MCF 10A (cell line): ENCODE results near the gene HSPE1. TPM values are rescaled to one million over a fixed set of nuclear protein-coding genes. Genes with fewer than 3 reads are reported as not detected.
"Not testable (repeated sequence)": the region's sequence is repeated elsewhere in the genome, so short reads cannot be mapped to it uniquely, and the experiment has no call there.

Source experiments
- BruUV-seq: library from RNA; stranded (reverse); fragments of 400-500 nt; replicated peaks from 2 replicates; lab custom pipeline; 2021; lab: Mats Ljungman, UMichigan
- CTCF ChIA-PET: fragments of 300-600 bp; sonication (Branson Sonifier 250); formaldehyde crosslinking; extraction: SDS; loops from one replicate; lab custom pipeline; 2021; ENCODE audit warnings: antibody characterized with exemption, inconsistent platforms; lab: Yijun Ruan, JAX
- POLR2A ChIA-PET: fragments of 300-600, 350-650 bp; sonication (Branson Sonifier 250); formaldehyde crosslinking; extraction: SDS; loops from one replicate; lab custom pipeline; 2020; ENCODE audit warnings: antibody characterized with exemption, inconsistent platforms; lab: Yijun Ruan, JAX
- DNase-seq: peaks from one replicate; pipeline ENCODE4 v3.0.0-alpha.2; 2018; ENCODE audit not compliant: unreplicated experiment
- H3K27ac Mint-ChIP-seq: one replicate; pipeline ENCODE4 v1.8.0; 2022; ENCODE audit warnings: mild to moderate bottlenecking, low read depth, mixed read lengths; ENCODE audit not compliant: unreplicated experiment
- H3K27me3 Mint-ChIP-seq: one replicate; pipeline ENCODE4 v1.8.0; 2022; ENCODE audit warnings: mixed read lengths; ENCODE audit not compliant: insufficient read depth, unreplicated experiment
- H3K36me3 Mint-ChIP-seq: one replicate; pipeline ENCODE4 v1.8.0; 2022; ENCODE audit warnings: mild to moderate bottlenecking, moderate library complexity, mixed read lengths; ENCODE audit not compliant: insufficient read depth, unreplicated experiment
- H3K4me1 Mint-ChIP-seq: one replicate; pipeline ENCODE4 v1.8.0; 2022; ENCODE audit warnings: mixed read lengths; ENCODE audit not compliant: insufficient read depth, unreplicated experiment
- H3K4me3 Mint-ChIP-seq: one replicate; pipeline ENCODE4 v1.8.0; 2022; ENCODE audit warnings: mild to moderate bottlenecking, moderate library complexity, mixed read lengths; ENCODE audit not compliant: unreplicated experiment
- H3K9me3 Mint-ChIP-seq: one replicate; pipeline ENCODE4 v1.8.0; 2022; ENCODE audit warnings: mixed read lengths; ENCODE audit not compliant: unreplicated experiment
- CTCF ChIP-seq: fragments of 200-600 bp; IDR thresholded peaks from one replicate; pipeline ENCODE4 v1.8.0; 2022; ENCODE audit warnings: antibody characterized with exemption, mild to moderate bottlenecking; ENCODE audit not compliant: unreplicated experiment
- intact Hi-C: fragments of 100-400 bp; cut with micrococcal nuclease; formaldehyde crosslinking; loops from 2 replicates; pipeline ENCODE4 v1.14.1; 2022
- total RNA-seq: library from RNA; stranded (reverse); gene quantifications from 2 replicates; pipeline ENCODE4 v1.2.3, GENCODE V29; 2022

Gene HSPE1
- total RNA-seq, 1 experiment from 2014 or later = 95.2 TPM

GRCh38 chr2:197472166-197472565 lies 28.0 kb upstream of the HSPE1 start:
- no peak overlapping the region for H3K4me3 Mint-ChIP-seq
- no TSS peak for BruUV-seq
- DNase-seq = no peak
- POLR2A ChIA-PET = no interaction called here
- no peaks in the 10 kb centered on the region for H3K4me1 Mint-ChIP-seq
- no peak for TF ChIP-seq CTCF
- H3K36me3 Mint-ChIP-seq = peaks cover 94% of the 10 kb centered on the region
- H3K27me3 Mint-ChIP-seq = no peaks in the 10 kb centered on the region
- no peaks in the 10 kb centered on the region for H3K9me3 Mint-ChIP-seq
- no peak overlapping the region for H3K27ac Mint-ChIP-seq
- intact Hi-C loops = no loop called here
- CTCF ChIA-PET = interaction anchor here (0.8 kb wide), 1 partner anchor 10 kb away, joined by 3 read pairs; no protein-coding TSS in a partner anchor

GRCh38 chr2:197477797-197478196 lies 22.4 kb upstream of the HSPE1 start:
- CTCF ChIA-PET = interaction anchor here (0.6 to 1.0 kb wide), 2 partner anchors 19 to 409 kb away, joined by 3 to 4 read pairs; no protein-coding TSS in a partner anchor
- intact Hi-C loops = no loop called here
- H3K36me3 Mint-ChIP-seq = peaks cover 64% of the 10 kb centered on the region
- H3K9me3 Mint-ChIP-seq = no peaks in the 10 kb centered on the region
- no peak overlapping the region for H3K4me3 Mint-ChIP-seq
- H3K4me1 Mint-ChIP-seq = no peaks in the 10 kb centered on the region
- POLR2A ChIA-PET = interaction anchor here (1.2 to 1.3 kb wide), 2 partner anchors 18 to 21 kb away, joined by 3 to 4 read pairs; partner anchors contain the start of gene HSPD1
- DNase-seq = no peak
- H3K27me3 Mint-ChIP-seq = no peaks in the 10 kb centered on the region
- BruUV-seq = no TSS peak
- no peak for TF ChIP-seq CTCF
- H3K27ac Mint-ChIP-seq = no peak overlapping the region

DNA sequence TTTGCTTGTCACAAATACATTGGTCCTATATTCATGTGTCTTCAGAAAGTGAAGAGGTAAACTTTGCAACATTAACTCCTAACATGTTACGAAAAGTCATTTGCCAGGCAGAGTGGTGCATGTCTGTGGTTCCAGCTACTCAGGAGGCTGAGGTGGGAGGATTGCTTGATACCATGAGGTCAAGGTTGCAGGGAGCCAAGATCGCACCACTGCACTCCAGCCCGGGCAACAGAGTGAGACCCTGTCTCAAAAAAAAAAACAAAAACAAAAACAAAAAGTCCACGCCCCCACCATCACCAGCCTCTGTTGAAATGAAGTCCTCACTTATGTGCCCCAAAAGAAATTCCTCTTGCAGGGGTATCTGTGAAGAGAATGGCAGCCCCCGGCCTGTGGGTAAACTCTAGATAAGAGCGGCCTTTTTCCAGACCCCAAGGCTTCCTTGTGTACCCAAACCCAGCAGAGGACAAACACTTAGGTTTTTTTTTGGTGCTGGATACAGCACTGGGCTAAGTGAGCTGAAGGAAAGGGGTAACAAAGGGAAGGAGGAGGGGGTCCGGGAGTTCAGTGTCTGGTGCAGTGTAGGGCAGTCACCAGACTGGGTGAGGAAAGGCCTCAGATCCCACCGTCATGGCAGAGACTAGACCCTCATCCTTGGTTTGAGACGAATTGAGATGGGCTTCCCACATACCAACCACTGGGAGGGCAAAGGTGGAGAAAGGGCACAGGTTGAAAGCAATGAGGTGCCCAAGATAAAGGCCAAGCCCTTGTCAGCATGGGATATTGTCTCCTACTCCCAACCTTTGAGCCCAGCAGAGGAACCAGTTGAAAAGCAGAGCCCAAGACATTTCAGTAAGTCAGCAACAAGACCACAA lies 19.8 kb upstream of the HSPE1 start:
- intact Hi-C loops = no loop called here
- no peak for TF ChIP-seq CTCF
- BruUV-seq = no TSS peak
- no peaks in the 10 kb centered on the region for H3K27me3 Mint-ChIP-seq
- no peak overlapping the region for H3K27ac Mint-ChIP-seq
- no peak for DNase-seq
- H3K36me3 Mint-ChIP-seq = peaks cover 57% of the 10 kb centered on the region
- H3K4me1 Mint-ChIP-seq = no peaks in the 10 kb centered on the region
- no peaks in the 10 kb centered on the region for H3K9me3 Mint-ChIP-seq
- H3K4me3 Mint-ChIP-seq = no peak overlapping the region
- ChIA-PET CTCF (interaction anchor here (0.6 to 0.7 kb wide), 2 partner anchors 12 to 367 kb away, joined by 3 read pairs; no protein-coding TSS in a partner anchor), POLR2A (interaction anchor here (0.7 kb wide), 1 partner anchor 11 kb away, joined by 3 read pairs; no protein-coding TSS in a partner anchor)

- H3K9me3 Mint-ChIP-seq, H3K27ac Mint-ChIP-seq, intact Hi-C loops, BruUV-seq, H3K4me3 Mint-ChIP-seq, POLR2A ChIA-PET, H3K27me3 Mint-ChIP-seq, H3K4me1 Mint-ChIP-seq, DNase-seq: not testable (repeated sequence)
- H3K36me3 Mint-ChIP-seq = peaks cover 62% of the 10 kb centered on the region
- CTCF ChIA-PET = interaction anchor here (0.6 kb wide), 1 partner anchor 91 kb away, joined by 5 read pairs; no protein-coding TSS in a partner anchor
Measured at GRCh38 chr2:197484248-197484647, 15.9 kb upstream of the HSPE1 start.
